Stimulated activated CD4-positive, alpha-beta T cell treated with anti-CD3 and anti-CD28 coated beads, Interleukin-1b, Interleukin-23, amount 100 ng/mL, for 1 hour (primary cell): ENCODE data around the gene SEMA7A.

ENCODE experiments used
- DNase-seq, 2 donors: peaks; one replicate each; pipeline ENCODE4 v3.0.0-alpha.2; 2020; ENCODE audit warnings: low read depth in 2 of 2

SEMA7A gene

GRCh38 chr15:74430510-74430951, 3.2 kb downstream of the SEMA7A start:
- no peak for DNase-seq

GRCh38 chr15:74429781-74430400, 3.9 kb downstream of the SEMA7A start:
- no peak for DNase-seq

GRCh38 chr15:74428970-74429780, 4.6 kb downstream of the SEMA7A start:
- DNase-seq, result no peak

GRCh38 chr15:74428442-74428787, 5.3 kb downstream of the SEMA7A start:
- DNase-seq, result no peak

- DNase-seq, result no peak
Measured at GRCh38 chr15:74427607-74428441, 5.9 kb downstream of the SEMA7A start.

- no peak for DNase-seq
Measured at GRCh38 chr15:74426404-74427281, 7.1 kb downstream of the SEMA7A start.

- no peak for DNase-seq
Measured at GRCh38 chr15:74425630-74426029, 8.1 kb downstream of the SEMA7A start.

GRCh38 chr15:74424901-74425528, 8.7 kb downstream of the SEMA7A start:
- no peak for DNase-seq

- DNase-seq, result no peak
Measured at GRCh38 chr15:74423431-74424257, 10.1 kb downstream of the SEMA7A start.

- DNase-seq, result no peak
Measured at GRCh38 chr15:74422652-74423430, 10.9 kb downstream of the SEMA7A start.

GRCh38 chr15:74422265-74422651, 11.5 kb downstream of the SEMA7A start:
- no peak for DNase-seq

- DNase-seq, result no peak
Measured at GRCh38 chr15:74421302-74422245, 12.2 kb downstream of the SEMA7A start.

- DNase-seq, result no peak
Measured at GRCh38 chr15:74420193-74420905, 13.4 kb downstream of the SEMA7A start.

- DNase-seq, result no peak
Measured at GRCh38 chr15:74419432-74419831, 14.3 kb downstream of the SEMA7A start.

- no peak for DNase-seq
Measured at GRCh38 chr15:74418575-74419338, 15.0 kb downstream of the SEMA7A start.

- no peak for DNase-seq
Measured at GRCh38 chr15:74417670-74418069, 16.1 kb downstream of the SEMA7A start.

- DNase-seq, result no peak
Measured at GRCh38 chr15:74417225-74417624, 16.5 kb downstream of the SEMA7A start.
